HepG2 (cell line): ENCODE measurements around the gene TPGS1. TPM values are rescaled to one million over a fixed set of nuclear protein-coding genes. Genes with fewer than 3 reads are reported as not detected.

Experiments
- ATF5 ChIP-seq: sonication (generic); formaldehyde crosslinking; IDR thresholded peaks from 2 replicates; pipeline ENCODE4 v1.4.0; 2020; ENCODE audit warnings: mild to moderate bottlenecking, low read depth, missing genetic modification reagents
- CENPT ChIP-seq: sonication (generic); formaldehyde crosslinking; IDR thresholded peaks from 2 replicates; pipeline ENCODE4 v1.8.0; 2022; ENCODE audit warnings: low read depth, mild to moderate bottlenecking, moderate library complexity, missing genetic modification reagents
- CREB3 ChIP-seq: sonication (generic); formaldehyde crosslinking; IDR thresholded peaks from 2 replicates; pipeline ENCODE4 v1.5.0; 2020; ENCODE audit warnings: missing genetic modification reagents
- DNMT3B ChIP-seq: conservative IDR thresholded peaks from 2 replicates; pipeline ENCODE4 v1.6.1; 2016; ENCODE audit warnings: missing biosample characterization, control low read depth
- ERF ChIP-seq: IDR thresholded peaks from 2 replicates; pipeline ENCODE4 v1.6.1; 2018; ENCODE audit warnings: missing biosample characterization, missing genetic modification reagents
- HES4 ChIP-seq: sonication (generic); formaldehyde crosslinking; IDR thresholded peaks from 2 replicates; pipeline ENCODE4 v1.9.0; 2021; ENCODE audit warnings: mild to moderate bottlenecking, missing genetic modification reagents, borderline replicate concordance
- MAZ ChIP-seq, 2 experiments: sonication (generic) in 1 of 2; formaldehyde crosslinking in 1 of 2; IDR thresholded peaks; 2 replicates each; pipeline versions ENCODE4 v1.5.0 to v1.6.1; 2012 to 2020; ENCODE audit warnings: low read depth in 2 of 2, mild to moderate bottlenecking in 2 of 2, borderline replicate concordance in 1 of 2, improper control_type of control experiment in 1 of 2, low read length in 1 of 2, missing genetic modification reagents in 1 of 2, moderate library complexity in 1 of 2
- MXI1 ChIP-seq: IDR thresholded peaks from 3 replicates; pipeline ENCODE4 v1.6.1; 2012; ENCODE audit warnings: low read depth, low read length, inconsistent platforms, borderline replicate concordance
- MYC ChIP-seq: sonication (generic); formaldehyde crosslinking; IDR thresholded peaks from 2 replicates; pipeline ENCODE4 v1.9.0; 2021; ENCODE audit warnings: missing genetic modification reagents, borderline replicate concordance
- NFYB ChIP-seq: sonication (generic); formaldehyde crosslinking; IDR thresholded peaks from 2 replicates; pipeline ENCODE4 v1.4.0; 2020; ENCODE audit warnings: missing genetic modification reagents
- NRL ChIP-seq: sonication (generic); formaldehyde crosslinking; IDR thresholded peaks from 2 replicates; pipeline ENCODE4 v1.5.0; 2020; ENCODE audit warnings: missing genetic modification reagents, mild to moderate bottlenecking, moderate library complexity, borderline replicate concordance
- RBFOX2 ChIP-seq: fragments of 200-400 bp; formaldehyde crosslinking; IDR thresholded peaks from 2 replicates; pipeline ENCODE4 v1.6.1; 2017; ENCODE audit warnings: low read depth, mild to moderate bottlenecking, low read length
- REPIN1 ChIP-seq: sonication (generic); formaldehyde crosslinking; IDR thresholded peaks from 2 replicates; pipeline ENCODE4 v1.8.0; 2022; ENCODE audit warnings: missing genetic modification reagents, low read depth, mild to moderate bottlenecking, borderline replicate concordance
- SMARCC2 ChIP-seq: fragments of 450-650 bp; IDR thresholded peaks from 2 replicates; pipeline ENCODE4 v1.6.1; 2017; ENCODE audit warnings: antibody characterized with exemption, mild to moderate bottlenecking
- SNRNP70 ChIP-seq: fragments of 200-400 bp; formaldehyde crosslinking; IDR thresholded peaks from 2 replicates; pipeline ENCODE4 v1.6.1; 2017; ENCODE audit warnings: mild to moderate bottlenecking, low read depth, low read length, moderate library complexity
- TBL1XR1 ChIP-seq: fragments of 150-350 bp; IDR thresholded peaks from 2 replicates; pipeline ENCODE4 v1.6.1; 2014; ENCODE audit warnings: borderline replicate concordance, low read length; ENCODE audit not compliant: partially characterized antibody
- TP53 ChIP-seq: sonication (generic); formaldehyde crosslinking; conservative IDR thresholded peaks from 2 replicates; pipeline ENCODE4 v1.4.0; 2020; ENCODE audit warnings: missing genetic modification reagents
- ZBTB33 ChIP-seq: sonication (generic); formaldehyde crosslinking; IDR thresholded peaks from 2 replicates; pipeline ENCODE4 v1.4.0; 2020; ENCODE audit warnings: missing genetic modification reagents
- ZFX ChIP-seq: sonication (generic); formaldehyde crosslinking; IDR thresholded peaks from 2 replicates; pipeline ENCODE4 v1.4.0; 2020; ENCODE audit warnings: mild to moderate bottlenecking, low read depth, missing genetic modification reagents, moderate library complexity
- ZMYM2 ChIP-seq: sonication (generic); formaldehyde crosslinking; IDR thresholded peaks from 2 replicates; pipeline ENCODE4 v1.8.0; 2022; ENCODE audit warnings: mild to moderate bottlenecking, missing genetic modification reagents
- ZMYM4 ChIP-seq: sonication (generic); formaldehyde crosslinking; IDR thresholded peaks from 2 replicates; pipeline ENCODE4 v1.8.1; 2023; ENCODE audit warnings: mild to moderate bottlenecking, missing genetic modification reagents
- ZNF232 ChIP-seq: sonication (generic); formaldehyde crosslinking; IDR thresholded peaks from 2 replicates; pipeline ENCODE4 v1.4.0; 2020; ENCODE audit warnings: missing genetic modification reagents, borderline replicate concordance
- ZNF256 ChIP-seq: sonication (generic); formaldehyde crosslinking; conservative IDR thresholded peaks from 2 replicates; pipeline ENCODE4 v1.4.0; 2020; ENCODE audit warnings: missing genetic modification reagents
- ZNF317 ChIP-seq: sonication (generic); formaldehyde crosslinking; IDR thresholded peaks from 2 replicates; pipeline ENCODE4 v1.5.0; 2020; ENCODE audit warnings: mild to moderate bottlenecking, missing genetic modification reagents
- ZNF547 ChIP-seq: sonication (generic); formaldehyde crosslinking; IDR thresholded peaks from 2 replicates; pipeline ENCODE4 v1.5.1; 2020; ENCODE audit warnings: mild to moderate bottlenecking, missing genetic modification reagents
- ZNF75D ChIP-seq: sonication (generic); formaldehyde crosslinking; IDR thresholded peaks from 2 replicates; pipeline ENCODE4 v1.8.1; 2023; ENCODE audit warnings: missing genetic modification reagents, mild to moderate bottlenecking, borderline replicate concordance
- ZNF850 ChIP-seq: sonication (generic); formaldehyde crosslinking; conservative IDR thresholded peaks from 2 replicates; pipeline ENCODE4 v1.9.0; 2021; ENCODE audit warnings: mild to moderate bottlenecking, missing genetic modification reagents
- polyA plus RNA-seq, 8 experiments: library from polyadenylated mRNA; depleted of rRNA in 3 of 8; stranded (reverse) in 7 of 8; unstranded in 1 of 8; fragments of >200 nt; fragmentation: Illumina TruSeq in 4 of 8; extraction: Trizol in 4 of 8; gene quantifications; 2 replicates each; pipeline versions ENCODE4 v1.2.1 to v1.2.3, GENCODE V29; 2011 to 2016; ENCODE audit warnings: low read depth in 4 of 8, missing spikeins in 1 of 8, mixed read lengths in 1 of 8; ENCODE audit not compliant: insufficient read depth in 1 of 8
- total RNA-seq, 5 experiments: library from RNA; depleted of rRNA; stranded (reverse); fragments of >200 nt; fragmentation: Illumina TruSeq; extraction: Trizol; gene quantifications; 2 replicates each; pipeline ENCODE4 v1.2.3, GENCODE V29; 2016; ENCODE audit warnings: low read depth in 1 of 5

The TPGS1 gene
- total and polyA plus RNA-seq, 2 of the 13 experiments (the other 11 are each of a cell fraction or from before 2014, with no cell fraction given), result 1.1 to 6.2 TPM

- TF ChIP-seq ZNF232 (CRISPR knock-in tag) (no peak), ATF5 (CRISPR knock-in tag) (no peak), MYC (CRISPR knock-in tag) (peak; percentile 94; the same call in 1 of the 2 replicates), ERF (peak; percentile 81; the same call in 1 of the 2 replicates), DNMT3B (CRISPR knock-in tag) (no peak), ZNF547 (CRISPR knock-in tag) (0 out of 2 replicates have a peak, but pooled peaks have one; percentile 53), TP53 (CRISPR knock-in tag) (no peak), SNRNP70 (no peak), ZFX (peak; percentile 78), SMARCC2 (no peak), RBFOX2 (peak; percentile 53; the same call in 1 of the 2 replicates), CENPT (CRISPR knock-in tag) (no peak), ZNF317 (CRISPR knock-in tag) (no peak), ZMYM4 (peak; percentile 65; the same call in 1 of the 2 replicates), HES4 (CRISPR knock-in tag) (no peak), NFYB (CRISPR knock-in tag) (no peak), NRL (CRISPR knock-in tag) (peak; percentile 21; the same call in 1 of the 2 replicates), ZNF256 (CRISPR knock-in tag) (no peak), ZNF75D (CRISPR knock-in tag) (no peak), REPIN1 (CRISPR knock-in tag) (peak; percentile 49; the same call in 1 of the 2 replicates), ZBTB33 (CRISPR knock-in tag) (peak; percentile 90), ZNF850 (CRISPR knock-in tag) (no peak), ZMYM2 (CRISPR knock-in tag) (0 out of 2 replicates have a peak, but pooled peaks have one; percentile 18), MXI1 (peak; percentile 78; the same call in 1 of the 3 replicates), MAZ (IDR thresholded peaks at IDR 0.05; ENCODE audit: borderline replicate concordance, low read depth, low read length) (peak; percentile 52; the same call in 1 of the 2 replicates), MAZ (CRISPR knock-in tag; IDR thresholded peaks at IDR 0.05; ENCODE audit: low read depth) (peak; percentile 79; the same call in 1 of the 2 replicates), TBL1XR1 (no peak), CREB3 (no peak)
These were observed 3.4 kb downstream of the TPGS1 start (continued) for GRCh38 chr19:510606-511100.
